GM19463 (cell line): ENCODE results near the gene STK11IP.

ENCODE experiments used
- ATAC-seq: cut with Tn5 transposase; IDR thresholded peaks from one replicate; pipeline ENCODE4 v1.9.1; 2021; ENCODE audit warnings: mild to moderate bottlenecking, moderate library complexity; ENCODE audit not compliant: unreplicated experiment

The STK11IP gene

GRCh38 chr2:219562049-219563020 lies 35.3 kb upstream of the STK11IP start:
- no peak for ATAC-seq

GRCh38 chr2:219563271-219563928 lies 34.3 kb upstream of the STK11IP start:
- ATAC-seq, result no peak

DNA sequence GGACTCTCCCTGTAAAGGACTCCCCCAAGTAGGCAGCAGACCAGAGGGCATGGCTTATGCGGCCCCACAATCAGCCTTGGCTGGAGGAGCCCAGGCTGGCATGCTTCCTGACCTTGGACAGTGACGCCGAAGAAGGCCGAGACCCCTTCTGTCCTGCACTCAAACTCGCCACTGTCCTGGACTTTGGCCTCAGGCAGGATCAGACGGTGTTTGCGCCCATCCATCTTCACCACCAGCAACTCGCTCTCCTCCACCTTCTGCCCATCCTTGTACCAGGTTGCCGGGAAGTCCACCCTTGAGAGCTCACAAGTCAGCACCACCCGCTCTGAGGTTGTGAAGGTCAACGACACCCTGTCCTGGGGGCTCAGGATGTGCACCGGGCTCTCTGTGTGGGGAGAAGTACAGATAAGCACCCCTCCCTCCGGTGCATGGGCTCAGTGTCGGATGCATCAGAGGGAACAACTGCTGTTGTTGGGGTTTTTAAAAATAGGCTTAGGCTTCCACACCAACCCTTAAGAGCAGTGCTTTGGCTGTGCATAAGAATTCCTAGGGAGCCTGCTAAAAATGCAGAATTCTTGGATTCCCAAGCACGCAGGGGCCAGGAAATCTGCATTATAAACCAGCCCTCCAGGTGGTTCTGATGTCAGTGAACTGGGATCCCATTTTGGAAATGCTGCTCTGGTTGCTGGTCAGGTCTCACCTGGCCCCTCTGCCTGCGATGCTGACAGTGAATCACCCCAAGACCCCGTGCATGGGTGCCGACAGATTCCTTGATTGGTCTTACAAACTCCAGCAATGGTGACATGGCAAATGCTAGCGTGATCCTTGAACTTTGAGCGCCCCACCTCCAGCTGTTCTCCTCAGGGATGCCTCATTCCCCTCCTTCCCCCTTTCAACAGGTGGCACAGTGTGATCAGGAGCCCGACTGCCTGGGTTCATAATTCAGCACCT lies 32.3 kb upstream of the STK11IP start:
- no peak for ATAC-seq

DNA sequence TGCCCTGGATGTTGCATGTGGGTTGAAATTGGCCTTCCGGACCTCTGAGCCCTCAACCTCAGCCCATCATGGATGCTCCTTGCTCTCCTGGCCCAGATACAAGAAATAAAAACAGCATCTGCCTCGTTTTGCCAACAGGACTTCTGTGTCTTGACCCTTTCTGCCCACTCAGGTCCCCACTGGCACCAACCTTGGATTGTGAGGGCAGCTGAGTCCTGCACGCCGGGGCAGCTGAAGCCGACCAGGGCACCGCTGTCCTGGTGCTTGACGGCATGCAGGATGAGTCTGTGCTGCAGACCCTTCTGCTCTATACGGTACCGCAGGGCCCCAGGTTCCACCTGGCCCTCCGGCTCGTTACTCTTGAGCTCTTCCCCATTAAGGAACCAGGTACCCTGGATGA lies 31.0 kb upstream of the STK11IP start:
- no peak for ATAC-seq

- no peak for ATAC-seq
These were observed 30.5 kb upstream of the STK11IP start for GRCh38 chr2:219567131-219567530.

- no peak for ATAC-seq
These were observed 29.8 kb upstream of the STK11IP start for GRCh38 chr2:219567791-219568361.

DNA sequence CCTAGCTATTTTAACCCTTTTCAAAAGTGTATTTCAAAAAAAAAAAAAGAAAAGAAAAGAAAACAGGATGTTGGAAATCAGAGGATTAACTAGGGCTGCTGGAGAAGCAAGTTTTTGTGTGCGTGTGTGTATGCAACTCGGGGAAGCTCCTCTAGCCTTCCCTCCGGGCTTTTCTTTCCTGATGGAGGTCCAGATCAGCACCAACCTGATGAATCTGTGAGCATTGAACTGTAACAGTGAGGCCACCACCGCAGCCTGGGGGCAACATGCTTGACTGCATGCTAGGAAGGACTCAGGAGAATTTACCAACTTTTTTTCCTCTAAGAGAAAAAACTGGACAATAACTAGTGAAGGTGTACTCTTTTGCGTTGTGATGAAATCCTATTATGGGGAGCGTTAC lies 28.6 kb upstream of the STK11IP start:
- no peak for ATAC-seq

- no peak for ATAC-seq
These were observed 28.0 kb upstream of the STK11IP start for GRCh38 chr2:219569635-219570034.

- ATAC-seq, result no peak
These were observed 27.3 kb upstream of the STK11IP start for GRCh38 chr2:219570194-219570923.

DNA sequence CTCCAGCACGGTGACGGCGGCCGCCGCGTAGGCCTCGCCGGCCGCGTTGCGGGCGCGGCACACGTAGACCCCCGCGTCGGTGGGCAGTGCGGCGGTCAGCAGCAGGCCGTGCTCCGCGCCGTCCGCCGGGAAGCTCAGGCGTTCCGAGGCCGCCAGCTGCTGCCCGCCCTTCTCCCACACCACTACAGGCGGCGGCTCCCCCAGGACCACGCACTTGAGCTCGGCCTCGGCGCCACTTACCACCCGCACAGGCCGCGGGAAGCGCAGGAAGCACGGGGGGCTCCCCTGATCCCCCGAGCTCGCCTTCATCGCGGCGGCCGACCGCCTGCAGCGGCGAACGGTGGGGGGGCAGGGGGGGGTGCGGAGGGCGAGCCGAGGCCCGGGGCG lies 26.7 kb upstream of the STK11IP start:
- no peak for ATAC-seq

GRCh38 chr2:219571311-219572236 lies 26.1 kb upstream of the STK11IP start, which contains the start of gene OBSL1:
TSS of gene OBSL1 (minus strand) at chr2:219571539. CDS start at chr2:219571232, 307 bp downstream.
- no peak for ATAC-seq

DNA sequence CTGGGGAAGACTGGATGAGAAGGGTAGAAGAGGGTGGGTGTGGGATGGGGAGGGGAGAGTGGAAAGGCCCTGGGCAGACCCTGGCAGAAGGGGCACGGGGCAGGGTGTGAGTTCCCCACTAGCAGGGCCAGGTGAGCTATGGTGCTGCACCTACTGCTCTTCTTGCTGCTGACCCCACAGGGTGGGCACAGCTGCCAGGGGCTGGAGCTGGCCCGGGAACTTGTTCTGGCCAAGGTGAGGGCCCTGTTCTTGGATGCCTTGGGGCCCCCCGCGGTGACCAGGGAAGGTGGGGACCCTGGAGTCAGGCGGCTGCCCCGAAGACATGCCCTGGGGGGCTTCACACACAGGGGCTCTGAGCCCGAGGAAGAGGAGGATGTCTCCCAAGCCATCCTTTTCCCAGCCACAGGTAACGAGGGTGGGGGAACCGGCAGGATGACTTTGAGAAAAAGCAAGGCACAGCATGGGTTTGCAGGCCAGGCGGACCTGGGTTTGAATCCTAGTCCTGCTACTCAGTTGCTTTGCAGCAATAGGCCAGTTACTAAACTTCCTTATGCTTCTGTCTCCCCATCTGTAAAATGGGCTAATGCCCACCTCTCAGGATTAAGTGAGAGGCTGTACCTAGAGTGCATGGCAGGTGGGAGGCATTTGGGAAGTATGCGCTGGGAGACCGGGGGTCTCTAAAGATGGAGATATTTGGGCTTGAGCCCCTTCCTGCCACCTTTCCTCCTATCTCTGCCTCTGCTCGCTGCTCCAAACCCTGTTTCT lies 25.2 kb upstream of the STK11IP start, which contains the start of gene INHA:
Gene INHA, plus strand, starts transcription at position 74 of the 765 bp plus-strand sequence. Its CDS starts 65 bp downstream, at position 139.
- no peak for ATAC-seq

DNA sequence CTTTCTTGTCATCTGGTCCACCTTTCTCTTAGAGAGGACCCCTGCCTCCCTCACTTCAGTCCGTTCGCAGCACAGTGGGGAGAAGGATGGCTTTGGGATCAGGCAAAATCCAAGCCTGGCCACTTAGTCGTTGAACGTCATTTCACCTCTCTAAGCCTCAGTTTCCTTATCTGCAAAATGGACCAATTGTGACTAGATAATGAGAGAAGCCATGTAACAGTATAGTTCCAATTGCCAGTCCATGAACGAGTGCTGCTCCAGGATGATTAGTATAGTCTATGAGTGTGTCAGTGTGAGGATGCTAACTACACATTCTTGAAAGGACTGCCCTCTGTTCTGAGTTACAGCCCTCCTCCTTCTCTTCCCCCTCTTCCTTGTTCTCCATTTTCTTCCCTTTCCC lies 24.5 kb upstream of the STK11IP start:
- ATAC-seq, result no peak

DNA sequence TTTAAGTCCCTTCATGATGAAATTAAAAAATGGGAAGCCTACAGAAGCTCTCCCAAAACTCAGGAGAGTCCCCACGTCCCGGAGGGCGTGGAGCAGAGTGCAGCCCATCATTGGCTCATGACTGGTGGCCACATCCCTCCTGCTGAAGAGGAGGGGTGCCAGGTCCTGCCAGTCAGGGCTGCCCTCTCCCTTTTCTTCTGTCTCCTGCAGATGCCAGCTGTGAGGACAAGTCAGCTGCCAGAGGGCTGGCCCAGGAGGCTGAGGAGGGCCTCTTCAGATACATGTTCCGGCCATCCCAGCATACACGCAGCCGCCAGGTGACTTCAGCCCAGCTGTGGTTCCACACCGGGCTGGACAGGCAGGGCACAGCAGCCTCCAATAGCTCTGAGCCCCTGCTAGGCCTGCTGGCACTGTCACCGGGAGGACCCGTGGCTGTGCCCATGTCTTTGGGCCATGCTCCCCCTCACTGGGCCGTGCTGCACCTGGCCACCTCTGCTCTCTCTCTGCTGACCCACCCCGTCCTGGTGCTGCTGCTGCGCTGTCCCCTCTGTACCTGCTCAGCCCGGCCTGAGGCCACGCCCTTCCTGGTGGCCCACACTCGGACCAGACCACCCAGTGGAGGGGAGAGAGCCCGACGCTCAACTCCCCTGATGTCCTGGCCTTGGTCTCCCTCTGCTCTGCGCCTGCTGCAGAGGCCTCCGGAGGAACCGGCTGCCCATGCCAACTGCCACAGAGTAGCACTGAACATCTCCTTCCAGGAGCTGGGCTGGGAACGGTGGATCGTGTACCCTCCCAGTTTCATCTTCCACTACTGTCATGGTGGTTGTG lies 23.0 kb upstream of the STK11IP start:
- no peak for ATAC-seq

- no peak for ATAC-seq
These were observed 21.8 kb upstream of the STK11IP start for GRCh38 chr2:219575566-219576504.
